ENCODE measurements around the gene XXYLT1.

DNA sequence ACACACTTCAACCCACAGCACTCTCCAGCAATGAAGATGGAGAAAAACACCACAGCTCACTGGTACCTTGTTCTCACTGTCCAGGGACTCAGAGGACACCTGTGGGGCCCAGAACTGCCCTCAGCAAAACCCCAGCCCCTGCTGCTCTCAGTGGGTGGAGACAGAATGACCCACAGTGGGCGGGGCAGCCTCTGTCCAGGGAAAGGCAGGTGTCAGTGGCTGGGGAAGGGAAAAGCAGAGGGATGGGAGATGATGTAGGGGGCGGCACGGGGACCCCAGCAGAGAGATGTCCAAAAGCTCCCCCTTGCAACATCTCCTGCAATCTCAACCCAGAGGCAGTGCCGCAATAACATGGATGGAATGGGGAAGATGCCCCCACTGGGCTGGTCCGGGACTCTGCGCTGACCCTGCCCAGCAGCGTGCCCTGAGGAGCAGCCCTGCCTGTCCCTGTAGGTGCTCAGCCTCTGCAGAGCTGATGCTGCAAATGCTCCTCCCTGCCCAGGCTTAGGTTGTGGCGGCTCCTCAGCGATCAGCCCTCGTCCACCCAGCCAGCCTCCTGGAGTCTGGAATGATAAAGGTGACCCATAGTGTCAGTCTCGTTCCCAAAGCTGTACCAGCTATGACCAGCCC, 193.9 kb downstream of the XXYLT1 start:
- TF ChIP-seq TCF4 (CRISPR knock-in tag; IDR thresholded peaks at IDR 0.05; ENCODE audit: borderline replicate concordance), result no peak
- TF ChIP-seq ESRRG (CRISPR knock-in tag; IDR thresholded peaks at IDR 0.05), result no peak
- no peak for TF ChIP-seq SNAI2 (CRISPR knock-in tag; IDR thresholded peaks at IDR 0.05)
- TF ChIP-seq ZFP3 (CRISPR knock-in tag; IDR thresholded peaks at IDR 0.05), result no peak
- TF ChIP-seq, protein P1, sequence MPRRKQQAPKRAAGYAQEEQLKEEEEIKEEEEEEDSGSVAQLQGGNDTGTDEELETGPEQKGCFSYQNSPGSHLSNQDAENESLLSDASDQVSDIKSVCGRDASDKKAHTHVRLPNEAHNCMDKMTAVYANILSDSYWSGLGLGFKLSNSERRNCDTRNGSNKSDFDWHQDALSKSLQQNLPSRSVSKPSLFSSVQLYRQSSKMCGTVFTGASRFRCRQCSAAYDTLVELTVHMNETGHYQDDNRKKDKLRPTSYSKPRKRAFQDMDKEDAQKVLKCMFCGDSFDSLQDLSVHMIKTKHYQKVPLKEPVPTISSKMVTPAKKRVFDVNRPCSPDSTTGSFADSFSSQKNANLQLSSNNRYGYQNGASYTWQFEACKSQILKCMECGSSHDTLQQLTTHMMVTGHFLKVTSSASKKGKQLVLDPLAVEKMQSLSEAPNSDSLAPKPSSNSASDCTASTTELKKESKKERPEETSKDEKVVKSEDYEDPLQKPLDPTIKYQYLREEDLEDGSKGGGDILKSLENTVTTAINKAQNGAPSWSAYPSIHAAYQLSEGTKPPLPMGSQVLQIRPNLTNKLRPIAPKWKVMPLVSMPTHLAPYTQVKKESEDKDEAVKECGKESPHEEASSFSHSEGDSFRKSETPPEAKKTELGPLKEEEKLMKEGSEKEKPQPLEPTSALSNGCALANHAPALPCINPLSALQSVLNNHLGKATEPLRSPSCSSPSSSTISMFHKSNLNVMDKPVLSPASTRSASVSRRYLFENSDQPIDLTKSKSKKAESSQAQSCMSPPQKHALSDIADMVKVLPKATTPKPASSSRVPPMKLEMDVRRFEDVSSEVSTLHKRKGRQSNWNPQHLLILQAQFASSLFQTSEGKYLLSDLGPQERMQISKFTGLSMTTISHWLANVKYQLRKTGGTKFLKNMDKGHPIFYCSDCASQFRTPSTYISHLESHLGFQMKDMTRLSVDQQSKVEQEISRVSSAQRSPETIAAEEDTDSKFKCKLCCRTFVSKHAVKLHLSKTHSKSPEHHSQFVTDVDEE (CRISPR knock-in tag; IDR thresholded peaks at IDR 0.05), result no peak
- no peak for TF ChIP-seq ZC3H10 (CRISPR knock-in tag; IDR thresholded peaks at IDR 0.05)
- no peak for TF ChIP-seq OSR1 (CRISPR knock-in tag; IDR thresholded peaks at IDR 0.05)
